C4-2B (cell line): ENCODE data around the gene LINGO1.

ENCODE experiments used
- ZFX ChIP-seq: fragments of 450-650 bp; IDR thresholded peaks from 2 replicates; pipeline ENCODE4 v1.6.1; 2017
- TF ChIP-seq, protein P1 (sequence below): fragments of 450-650 bp; conservative IDR thresholded peaks from 2 replicates; pipeline ENCODE4 v1.5.1; 2017; ENCODE audit warnings: mild to moderate bottlenecking

DNA sequence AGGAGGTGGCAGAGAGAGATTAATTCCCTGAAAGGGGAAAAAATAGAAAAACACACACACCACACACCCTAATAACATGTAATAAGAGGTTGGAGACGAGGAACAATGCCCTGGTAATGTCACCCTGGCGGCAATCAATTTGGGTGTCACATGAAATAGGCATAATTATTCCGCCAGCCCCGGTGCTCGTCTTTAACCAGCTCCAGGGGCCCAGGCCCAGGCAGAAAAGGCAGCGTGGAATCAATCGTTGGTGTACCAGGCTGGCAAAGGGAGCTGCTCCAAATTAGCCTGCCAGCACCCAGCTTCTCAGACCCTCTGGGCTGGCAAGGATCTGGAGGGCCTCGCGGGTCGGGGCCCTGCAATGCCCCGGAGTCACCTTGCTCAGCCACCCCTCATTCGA, 5.6 kb downstream of the LINGO1 start:
- TF ChIP-seq, protein P1, sequence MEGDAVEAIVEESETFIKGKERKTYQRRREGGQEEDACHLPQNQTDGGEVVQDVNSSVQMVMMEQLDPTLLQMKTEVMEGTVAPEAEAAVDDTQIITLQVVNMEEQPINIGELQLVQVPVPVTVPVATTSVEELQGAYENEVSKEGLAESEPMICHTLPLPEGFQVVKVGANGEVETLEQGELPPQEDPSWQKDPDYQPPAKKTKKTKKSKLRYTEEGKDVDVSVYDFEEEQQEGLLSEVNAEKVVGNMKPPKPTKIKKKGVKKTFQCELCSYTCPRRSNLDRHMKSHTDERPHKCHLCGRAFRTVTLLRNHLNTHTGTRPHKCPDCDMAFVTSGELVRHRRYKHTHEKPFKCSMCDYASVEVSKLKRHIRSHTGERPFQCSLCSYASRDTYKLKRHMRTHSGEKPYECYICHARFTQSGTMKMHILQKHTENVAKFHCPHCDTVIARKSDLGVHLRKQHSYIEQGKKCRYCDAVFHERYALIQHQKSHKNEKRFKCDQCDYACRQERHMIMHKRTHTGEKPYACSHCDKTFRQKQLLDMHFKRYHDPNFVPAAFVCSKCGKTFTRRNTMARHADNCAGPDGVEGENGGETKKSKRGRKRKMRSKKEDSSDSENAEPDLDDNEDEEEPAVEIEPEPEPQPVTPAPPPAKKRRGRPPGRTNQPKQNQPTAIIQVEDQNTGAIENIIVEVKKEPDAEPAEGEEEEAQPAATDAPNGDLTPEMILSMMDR: no peak
- TF ChIP-seq ZFX: no peak
